Smooth muscle cell (in vitro differentiated cells): ENCODE measurements around the gene PCF11. TPM values are rescaled to one million over a fixed set of nuclear protein-coding genes. Genes with fewer than 3 reads are reported as not detected.
"Not testable (repeated sequence)": the region's sequence is repeated elsewhere in the genome, so short reads cannot be mapped to it uniquely, and the experiment has no call there.

Source experiments
- DNase-seq: peaks from one replicate; lab custom pipeline; 2025; ENCODE audit not compliant: unreplicated experiment; lab: John Stamatoyannopoulos, UW
- H2AFZ ChIP-seq: fragments of 200-600 bp; sonication (generic); 2 replicates; pipeline ENCODE4 v1.6.0; 2016; ENCODE audit warnings: antibody characterized with exemption, low read depth, mild to moderate bottlenecking
- H3F3A ChIP-seq: fragments of 200-600 bp; sonication (generic); 2 replicates; pipeline ENCODE4 v1.6.0; 2017; ENCODE audit warnings: antibody characterized with exemption, low read depth
- H3K27ac ChIP-seq: fragments of 200-600 bp; sonication (generic); 2 replicates; pipeline ENCODE4 v1.5.1; 2016; ENCODE audit warnings: low read depth, mild to moderate bottlenecking
- H3K27me3 ChIP-seq: fragments of 200-600 bp; sonication (generic); 2 replicates; pipeline ENCODE4 v1.6.1; 2016; ENCODE audit warnings: low read depth, mild to moderate bottlenecking
- H3K36me3 ChIP-seq: fragments of 200-600 bp; sonication (generic); 2 replicates; pipeline ENCODE4 v1.5.1; 2016; ENCODE audit warnings: low read depth
- H3K4me1 ChIP-seq: fragments of 200-600 bp; sonication (generic); 2 replicates; pipeline ENCODE4 v1.5.1; 2016; ENCODE audit warnings: low read depth
- H3K4me2 ChIP-seq: fragments of 200-600 bp; sonication (generic); 2 replicates; pipeline ENCODE4 v1.6.0; 2016; ENCODE audit warnings: mild to moderate bottlenecking
- H3K4me3 ChIP-seq: fragments of 200-600 bp; sonication (generic); 2 replicates; pipeline ENCODE4 v1.5.1; 2016; ENCODE audit warnings: mild to moderate bottlenecking
- H3K79me2 ChIP-seq: fragments of 200-600 bp; sonication (generic); 2 replicates; pipeline ENCODE4 v1.6.0; 2016; ENCODE audit warnings: low read depth, mild to moderate bottlenecking
- H3K9ac ChIP-seq: fragments of 200-600 bp; sonication (generic); 2 replicates; pipeline ENCODE4 v1.6.0; 2016; ENCODE audit warnings: low read depth
- H3K9me3 ChIP-seq: fragments of 200-600 bp; sonication (generic); replicated peaks from 2 replicates; pipeline ENCODE4 v1.5.1; 2016; ENCODE audit warnings: low read depth
- H4K20me1 ChIP-seq: fragments of 200-600 bp; sonication (generic); 2 replicates; pipeline ENCODE4 v1.6.0; 2016; ENCODE audit warnings: low read depth
- WGBS: methylation state at CpG from one replicate; pipeline ENCODE4 v1.1.7; 2016; ENCODE audit warnings: low lambda C conversion rate; 5-methylcytosine and 5-hydroxymethylcytosine counted together
- polyA plus RNA-seq: library from polyadenylated mRNA; unstranded; fragments of >200 nt; fragmentation: Nextera tagmentation; extraction: Ambion mirVana; gene quantifications from 2 replicates; pipeline ENCODE4 v1.2.1, GENCODE V29; 2016
- total RNA-seq: library from RNA; depleted of rRNA; stranded (reverse); fragments of >200 nt; gene quantifications from 2 replicates; pipeline ENCODE4 v1.2.3, GENCODE V29; 2014
- TF ChIP-seq, protein P1 (sequence below): fragments of 200-600 bp; sonication (generic); IDR thresholded peaks from 2 replicates; pipeline ENCODE4 v1.5.1; 2017; ENCODE audit warnings: borderline replicate concordance, mild to moderate bottlenecking, antibody characterized with exemption; ENCODE audit not compliant: insufficient read depth, poor library complexity, severe bottlenecking

The PCF11 gene
- total and polyA plus RNA-seq, 2 experiments from 2014 or later, result 17.5 to 56.7 TPM

DNA sequence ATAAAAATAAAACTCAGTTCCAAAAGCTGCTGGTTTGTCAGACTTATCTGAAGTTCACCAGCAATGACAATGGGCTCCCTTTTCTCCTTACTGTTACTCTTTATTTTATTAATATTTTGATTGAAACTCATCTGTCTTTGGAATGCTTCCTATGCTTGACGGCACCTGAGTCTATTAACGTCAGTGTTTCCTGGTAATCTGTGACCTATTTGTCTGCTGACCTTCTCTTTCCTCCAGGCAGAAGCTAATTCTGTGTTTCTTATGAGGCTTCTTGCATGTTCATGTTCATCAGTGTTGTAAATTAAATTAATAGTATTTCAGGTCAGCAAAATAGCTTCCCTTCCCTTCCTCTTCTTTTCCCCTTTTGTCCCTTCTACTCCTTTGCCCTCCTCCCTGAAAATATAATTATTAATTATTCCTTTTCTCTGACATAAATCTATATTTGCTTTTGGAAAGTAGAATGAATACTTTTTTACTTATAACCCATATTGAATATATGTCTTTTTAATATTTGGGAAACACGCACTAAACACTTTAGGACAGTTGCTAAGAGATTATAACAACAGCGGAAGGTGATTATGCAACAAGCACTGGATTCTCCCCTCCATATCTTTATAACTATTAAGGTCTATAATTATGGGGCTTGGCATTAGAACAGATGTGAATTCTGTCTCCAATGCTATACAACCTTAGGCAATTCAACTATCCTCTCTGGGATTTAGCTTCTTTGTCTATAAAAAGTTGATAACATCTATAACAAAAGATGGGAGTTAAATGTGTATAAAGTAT is 32.1 kb upstream of the PCF11 start:
- Histone ChIP-seq H3K79me2 (no peaks in the 10 kb centered on the region), H3F3A (no peaks in the 10 kb centered on the region), H2AFZ (no peak overlapping the region), H3K4me1 (no peaks in the 10 kb centered on the region), H4K20me1 (no peaks in the 10 kb centered on the region), H3K9ac (no peak overlapping the region), H3K27ac (no peak overlapping the region), H3K4me2 (no peak overlapping the region), H3K9me3 (no peaks in the 10 kb centered on the region), H3K36me3 (no peaks in the 10 kb centered on the region), H3K27me3 (no peaks in the 10 kb centered on the region), H3K4me3 (no peak overlapping the region)
- WGBS, result 79% methylated on average over 4 of the region's 4 CpGs
- TF ChIP-seq, protein P1, sequence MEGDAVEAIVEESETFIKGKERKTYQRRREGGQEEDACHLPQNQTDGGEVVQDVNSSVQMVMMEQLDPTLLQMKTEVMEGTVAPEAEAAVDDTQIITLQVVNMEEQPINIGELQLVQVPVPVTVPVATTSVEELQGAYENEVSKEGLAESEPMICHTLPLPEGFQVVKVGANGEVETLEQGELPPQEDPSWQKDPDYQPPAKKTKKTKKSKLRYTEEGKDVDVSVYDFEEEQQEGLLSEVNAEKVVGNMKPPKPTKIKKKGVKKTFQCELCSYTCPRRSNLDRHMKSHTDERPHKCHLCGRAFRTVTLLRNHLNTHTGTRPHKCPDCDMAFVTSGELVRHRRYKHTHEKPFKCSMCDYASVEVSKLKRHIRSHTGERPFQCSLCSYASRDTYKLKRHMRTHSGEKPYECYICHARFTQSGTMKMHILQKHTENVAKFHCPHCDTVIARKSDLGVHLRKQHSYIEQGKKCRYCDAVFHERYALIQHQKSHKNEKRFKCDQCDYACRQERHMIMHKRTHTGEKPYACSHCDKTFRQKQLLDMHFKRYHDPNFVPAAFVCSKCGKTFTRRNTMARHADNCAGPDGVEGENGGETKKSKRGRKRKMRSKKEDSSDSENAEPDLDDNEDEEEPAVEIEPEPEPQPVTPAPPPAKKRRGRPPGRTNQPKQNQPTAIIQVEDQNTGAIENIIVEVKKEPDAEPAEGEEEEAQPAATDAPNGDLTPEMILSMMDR, result no peak
- DNase-seq, result no peak

DNA sequence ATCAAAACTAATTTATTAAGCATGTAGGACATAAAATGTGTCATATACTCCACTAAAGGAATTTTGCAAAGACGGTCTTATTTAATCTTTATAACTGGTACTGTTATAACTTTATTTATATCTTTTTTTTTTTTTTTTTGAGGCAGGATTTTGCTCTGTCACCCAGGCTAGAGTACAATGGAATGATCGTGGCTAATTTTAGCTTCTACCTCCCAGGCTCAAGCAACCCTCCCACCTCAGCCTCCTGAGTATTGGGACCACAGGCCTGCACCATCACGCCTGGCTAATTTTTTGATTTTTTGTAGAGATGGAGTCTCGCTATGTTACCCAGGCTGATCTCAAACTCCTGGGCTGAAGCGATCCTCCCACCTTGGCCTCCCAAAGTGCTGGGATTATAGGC is 31.4 kb upstream of the PCF11 start:
- H3K9ac ChIP-seq, result no peak overlapping the region
- no peaks in the 10 kb centered on the region for H3K9me3 ChIP-seq
- H3K4me3 ChIP-seq, result no peak overlapping the region
- no peak overlapping the region for H3K4me2 ChIP-seq
- no peak for DNase-seq
- H4K20me1 ChIP-seq, result no peaks in the 10 kb centered on the region
- TF ChIP-seq, protein P1, result no peak
- no peaks in the 10 kb centered on the region for H3K36me3 ChIP-seq
- no peak overlapping the region for H2AFZ ChIP-seq
- no peaks in the 10 kb centered on the region for H3K27me3 ChIP-seq
- no peaks in the 10 kb centered on the region for H3K79me2 ChIP-seq
- no peaks in the 10 kb centered on the region for H3F3A ChIP-seq
- no peak overlapping the region for H3K27ac ChIP-seq
- WGBS, result 94% methylated on average over 5 of the region's 5 CpGs
- H3K4me1 ChIP-seq, result no peaks in the 10 kb centered on the region

DNA sequence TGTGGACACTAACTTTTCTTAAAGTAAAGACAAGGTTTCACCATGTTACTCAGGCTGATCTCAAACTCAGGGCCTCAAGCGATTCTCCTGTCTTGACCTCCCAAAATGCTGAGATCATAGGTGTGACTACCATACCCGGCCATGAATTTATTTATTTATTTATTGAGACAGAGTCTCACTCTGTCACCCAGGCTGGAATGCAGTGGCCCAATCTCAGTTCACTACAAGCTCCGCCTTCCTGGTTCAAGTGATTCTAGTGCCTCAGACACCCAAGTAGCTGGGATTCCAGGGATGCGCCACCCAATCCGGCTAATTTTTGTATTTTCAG is 29.7 kb upstream of the PCF11 start:
- H2AFZ ChIP-seq, result no peak overlapping the region
- H4K20me1 ChIP-seq, result no peaks in the 10 kb centered on the region
- no peaks in the 10 kb centered on the region for H3K4me1 ChIP-seq
- no peak overlapping the region for H3K4me2 ChIP-seq
- no peaks in the 10 kb centered on the region for H3K36me3 ChIP-seq
- no peaks in the 10 kb centered on the region for H3K27me3 ChIP-seq
- TF ChIP-seq, protein P1, result no peak
- H3K27ac ChIP-seq, result no peak overlapping the region
- H3K79me2 ChIP-seq, result no peaks in the 10 kb centered on the region
- H3K4me3 ChIP-seq, result no peak overlapping the region
- no peak for DNase-seq
- no peaks in the 10 kb centered on the region for H3F3A ChIP-seq
- no peak overlapping the region for H3K9ac ChIP-seq
- H3K9me3 ChIP-seq, result no peaks in the 10 kb centered on the region
- 92% methylated on average over 5 of the region's 5 CpGs for WGBS

DNA sequence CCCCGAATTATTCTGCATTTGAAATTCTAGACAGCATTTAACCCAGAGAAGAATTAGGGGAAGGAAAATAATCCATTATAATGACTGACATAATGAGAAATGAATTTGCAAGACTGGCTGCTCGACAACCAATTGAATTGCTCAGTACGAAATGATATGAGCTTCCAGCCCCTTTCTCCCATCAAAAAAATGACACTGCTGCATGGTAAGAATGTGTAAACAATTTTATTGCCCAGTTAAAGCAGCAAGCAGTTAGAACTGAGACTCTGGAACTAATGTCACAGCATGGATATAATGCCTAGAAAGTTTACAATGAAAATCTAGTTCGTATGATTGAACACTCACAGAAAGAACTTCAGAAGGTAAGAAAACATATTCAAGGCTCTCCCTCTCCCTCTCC is 24.7 kb upstream of the PCF11 start:
- H3K9ac ChIP-seq, result no peak overlapping the region
- H3K4me2 ChIP-seq, result no peak overlapping the region
- TF ChIP-seq, protein P1, result no peak
- H3K4me3 ChIP-seq, result no peak overlapping the region
- no peaks in the 10 kb centered on the region for H3K36me3 ChIP-seq
- no peaks in the 10 kb centered on the region for H3K27me3 ChIP-seq
- no peaks in the 10 kb centered on the region for H4K20me1 ChIP-seq
- no peak overlapping the region for H2AFZ ChIP-seq
- no peak for DNase-seq
- no peaks in the 10 kb centered on the region for H3K9me3 ChIP-seq
- H3K79me2 ChIP-seq, result no peaks in the 10 kb centered on the region
- no peaks in the 10 kb centered on the region for H3K4me1 ChIP-seq
- 83% methylated on average over 4 of the region's 4 CpGs for WGBS
- no peaks in the 10 kb centered on the region for H3F3A ChIP-seq
- no peak overlapping the region for H3K27ac ChIP-seq

DNA sequence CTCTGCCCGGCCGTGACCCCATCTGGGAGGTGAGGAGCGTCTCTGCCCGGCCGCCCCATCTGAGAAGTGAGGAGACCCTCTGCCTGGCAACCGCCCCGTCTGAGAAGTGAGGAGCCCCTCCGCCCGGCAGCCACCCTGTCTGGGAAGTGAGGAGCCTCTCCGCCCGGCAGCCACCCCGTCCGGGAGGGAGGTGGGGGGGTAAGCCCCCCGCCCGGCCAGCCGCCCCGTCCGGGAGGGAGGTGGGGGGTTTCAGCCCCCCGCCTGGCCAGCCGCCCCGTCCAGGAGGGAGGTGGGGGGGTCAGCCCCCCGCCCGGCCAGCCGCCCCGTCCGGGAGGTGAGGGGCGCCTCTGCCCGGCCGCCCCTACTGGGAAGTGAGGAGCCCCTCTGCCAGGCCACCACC is 23.7 kb upstream of the PCF11 start:
- H3K9ac ChIP-seq, DNase-seq, H3K9me3 ChIP-seq, H3K4me3 ChIP-seq, H3K4me1 ChIP-seq, H3K27me3 ChIP-seq, H3K36me3 ChIP-seq, H3K4me2 ChIP-seq, H3K79me2 ChIP-seq, H4K20me1 ChIP-seq, H3F3A ChIP-seq, H2AFZ ChIP-seq, H3K27ac ChIP-seq: not testable (repeated sequence)
- 100% methylated on average over 1 of the region's 29 CpGs for WGBS
